Mesothelial cell of epicardium (in vitro differentiated cells): Measurements from ENCODE around the gene C1QL1. TPM values are rescaled to one million over a fixed set of nuclear protein-coding genes. Genes with fewer than 3 reads are reported as not detected.

Experiments
- DNase-seq, 2 experiments: peaks; one replicate each; pipeline ENCODE4 v3.0.0; 2021; ENCODE audit warnings: low spot score in 2 of 2; ENCODE audit not compliant: unreplicated experiment in 2 of 2
- H3K27ac Mint-ChIP-seq: 2 replicates; pipeline ENCODE4 v1.8.0; 2021; ENCODE audit warnings: mixed read lengths
- H3K27me3 Mint-ChIP-seq: 2 replicates; pipeline ENCODE4 v1.8.0; 2021; ENCODE audit warnings: low read depth, mixed read lengths
- H3K36me3 Mint-ChIP-seq: 2 replicates; pipeline ENCODE4 v1.8.0; 2021; ENCODE audit warnings: mixed read lengths
- H3K4me1 Mint-ChIP-seq: 2 replicates; pipeline ENCODE4 v1.8.0; 2021; ENCODE audit warnings: mixed read lengths
- H3K4me3 Mint-ChIP-seq: 2 replicates; pipeline ENCODE4 v1.8.0; 2021; ENCODE audit warnings: mild to moderate bottlenecking, moderate library complexity, mixed read lengths
- H3K9me3 Mint-ChIP-seq: 2 replicates; pipeline ENCODE4 v1.8.0; 2021; ENCODE audit warnings: mixed read lengths
- CTCF ChIP-seq: fragments of 200-600 bp; sonication (generic); IDR thresholded peaks from one replicate; pipeline ENCODE4 v1.5.0; 2021; ENCODE audit warnings: antibody characterized with exemption; ENCODE audit not compliant: unreplicated experiment
- total RNA-seq: library from RNA; stranded (reverse); gene quantifications from 3 replicates; pipeline ENCODE4 v1.2.1, GENCODE V29; 2021

Gene C1QL1
- total RNA-seq, 1 donor from 2014 or later: 3.0 TPM

- TF ChIP-seq CTCF: no peak
- H3K27ac Mint-ChIP-seq: no peak overlapping the region
- H3K4me3 Mint-ChIP-seq: no peak overlapping the region
- peaks cover 28% of the 10 kb centered on the region for H3K27me3 Mint-ChIP-seq
- H3K4me1 Mint-ChIP-seq: peaks cover 6% of the 10 kb centered on the region
- DNase-seq: no peak
- H3K36me3 Mint-ChIP-seq: no peaks in the 10 kb centered on the region
- H3K9me3 Mint-ChIP-seq: no peaks in the 10 kb centered on the region
Observed at GRCh38 chr17:44988044-44988942, 20.2 kb upstream of the C1QL1 start.

GRCh38 chr17:44983563-44983962 is 15.5 kb upstream of the C1QL1 start:
- TF ChIP-seq CTCF: no peak
- peaks cover 6% of the 10 kb centered on the region for H3K4me1 Mint-ChIP-seq
- no peak overlapping the region for H3K27ac Mint-ChIP-seq
- H3K36me3 Mint-ChIP-seq: no peaks in the 10 kb centered on the region
- H3K4me3 Mint-ChIP-seq: no peak overlapping the region
- H3K27me3 Mint-ChIP-seq: peaks cover 43% of the 10 kb centered on the region
- no peak for DNase-seq
- no peaks in the 10 kb centered on the region for H3K9me3 Mint-ChIP-seq

- Mint-ChIP-seq H3K4me1 (peaks cover 9% of the 10 kb centered on the region), H3K27me3 (peaks cover 49% of the 10 kb centered on the region), H3K27ac (no peak overlapping the region), H3K9me3 (no peaks in the 10 kb centered on the region), H3K36me3 (no peaks in the 10 kb centered on the region), H3K4me3 (no peak overlapping the region)
- DNase-seq: no peak
- no peak for TF ChIP-seq CTCF
Observed at GRCh38 chr17:44982113-44982702, 14.1 kb upstream of the C1QL1 start.

GRCh38 chr17:44981221-44981968 is 13.3 kb upstream of the C1QL1 start:
- H3K9me3 Mint-ChIP-seq: no peaks in the 10 kb centered on the region
- no peak for DNase-seq
- no peak overlapping the region for H3K4me3 Mint-ChIP-seq
- H3K4me1 Mint-ChIP-seq: peaks cover 8% of the 10 kb centered on the region
- no peak overlapping the region for H3K27ac Mint-ChIP-seq
- no peaks in the 10 kb centered on the region for H3K36me3 Mint-ChIP-seq
- TF ChIP-seq CTCF: no peak
- peaks cover 53% of the 10 kb centered on the region for H3K27me3 Mint-ChIP-seq

- H3K27ac Mint-ChIP-seq: no peak overlapping the region
Observed at GRCh38 chr17:44979426-44979995, 11.4 kb upstream of the C1QL1 start.

More at GRCh38 chr17:44979426-44979995, 11.4 kb upstream of the C1QL1 start:
- H3K9me3 Mint-ChIP-seq: no peaks in the 10 kb centered on the region
- no peaks in the 10 kb centered on the region for H3K36me3 Mint-ChIP-seq
- peaks cover 54% of the 10 kb centered on the region for H3K27me3 Mint-ChIP-seq
- DNase-seq: no peak
- H3K4me3 Mint-ChIP-seq: no peak overlapping the region
- H3K4me1 Mint-ChIP-seq: peaks cover 8% of the 10 kb centered on the region
- TF ChIP-seq CTCF: no peak
